ENCODE data around the gene GOSR1. TPM values are rescaled to one million over a fixed set of nuclear protein-coding genes. Genes with fewer than 3 reads are reported as not detected.

The GOSR1 gene
- total RNA-seq, 1 donor from 2014 or later = 15.0 TPM

DNA sequence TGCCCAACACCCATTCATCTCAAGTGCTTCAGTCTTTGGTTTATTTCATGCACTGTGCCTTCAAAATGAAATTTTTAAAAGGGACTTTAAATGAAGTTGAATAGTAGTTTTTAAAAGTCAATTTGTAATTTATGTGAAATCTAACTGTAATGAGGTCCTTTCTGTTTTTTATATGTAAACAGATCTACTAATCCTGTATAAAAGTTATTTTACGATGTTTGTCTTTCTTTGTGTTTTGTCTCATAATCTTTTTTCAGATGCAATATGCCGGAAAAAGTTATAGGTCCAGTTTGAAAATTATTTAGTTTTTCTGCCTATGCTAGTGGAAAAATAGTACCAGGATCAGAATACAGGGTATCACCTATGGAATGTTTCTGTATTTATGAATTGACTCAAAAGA lies 8.7 kb upstream of the GOSR1 start:
- Histone ChIP-seq H3K27me3 (no peaks in the 10 kb centered on the region), H3K4me3 (no peak overlapping the region), H3K36me3 (peaks cover 0 to 7% of the 10 kb centered on the region in 2 donors), H3K9me3 (no peaks in the 10 kb centered on the region), H3K27ac (no peak overlapping the region), H3K4me1 (no peaks in the 10 kb centered on the region)
- no peak for DNase-seq (ENCODE audit: extremely low spot score in 2 of 2)
- TF ChIP-seq POLR2A (IDR thresholded peaks at IDR 0.05) = no peak
- TF ChIP-seq, protein P1, sequence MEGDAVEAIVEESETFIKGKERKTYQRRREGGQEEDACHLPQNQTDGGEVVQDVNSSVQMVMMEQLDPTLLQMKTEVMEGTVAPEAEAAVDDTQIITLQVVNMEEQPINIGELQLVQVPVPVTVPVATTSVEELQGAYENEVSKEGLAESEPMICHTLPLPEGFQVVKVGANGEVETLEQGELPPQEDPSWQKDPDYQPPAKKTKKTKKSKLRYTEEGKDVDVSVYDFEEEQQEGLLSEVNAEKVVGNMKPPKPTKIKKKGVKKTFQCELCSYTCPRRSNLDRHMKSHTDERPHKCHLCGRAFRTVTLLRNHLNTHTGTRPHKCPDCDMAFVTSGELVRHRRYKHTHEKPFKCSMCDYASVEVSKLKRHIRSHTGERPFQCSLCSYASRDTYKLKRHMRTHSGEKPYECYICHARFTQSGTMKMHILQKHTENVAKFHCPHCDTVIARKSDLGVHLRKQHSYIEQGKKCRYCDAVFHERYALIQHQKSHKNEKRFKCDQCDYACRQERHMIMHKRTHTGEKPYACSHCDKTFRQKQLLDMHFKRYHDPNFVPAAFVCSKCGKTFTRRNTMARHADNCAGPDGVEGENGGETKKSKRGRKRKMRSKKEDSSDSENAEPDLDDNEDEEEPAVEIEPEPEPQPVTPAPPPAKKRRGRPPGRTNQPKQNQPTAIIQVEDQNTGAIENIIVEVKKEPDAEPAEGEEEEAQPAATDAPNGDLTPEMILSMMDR (IDR thresholded peaks at IDR 0.05) = no peak
- no peak for TF ChIP-seq POLR2AphosphoS5 (IDR thresholded peaks at IDR 0.05; ENCODE audit: insufficient read depth in 1 of 2, low read depth in 1 of 2)
- intact Hi-C loops (cut with DNase I) = no loop called here

DNA sequence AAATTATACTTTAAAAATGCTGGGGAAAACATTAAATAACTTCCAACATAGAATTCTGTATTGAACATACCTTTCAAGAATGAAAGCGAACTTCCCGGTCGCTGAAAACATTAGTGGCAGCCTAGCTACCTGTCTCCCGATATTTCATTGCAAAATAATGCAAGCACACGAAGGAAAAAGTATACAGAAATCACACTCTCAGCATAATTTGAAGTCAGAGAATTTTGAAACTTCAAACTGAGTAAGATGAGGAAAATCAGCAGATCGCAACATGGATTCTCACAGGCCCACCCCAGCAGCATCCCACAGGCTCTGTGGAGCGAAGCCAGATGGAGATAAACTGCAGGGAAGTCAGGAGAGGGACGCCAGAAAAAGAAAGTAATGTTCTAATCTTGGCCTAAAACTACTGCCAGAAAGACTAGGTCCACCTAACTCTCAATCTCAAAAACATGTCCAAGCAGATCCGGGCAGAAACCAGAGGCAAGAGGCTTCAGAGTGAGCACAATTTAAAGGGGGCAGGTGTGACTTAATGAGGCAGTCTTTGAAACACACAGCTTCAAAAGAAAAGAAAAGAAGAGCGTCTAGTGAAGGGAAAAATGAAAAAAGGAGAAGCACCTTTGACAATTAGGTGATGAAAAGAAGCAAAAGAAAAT lies 4.8 kb upstream of the GOSR1 start:
- no peak overlapping the region for H3K27ac ChIP-seq
- H3K9me3 ChIP-seq = no peaks in the 10 kb centered on the region
- no peak for DNase-seq (ENCODE audit: extremely low spot score in 2 of 2)
- H3K4me1 ChIP-seq = peaks cover 7% of the 10 kb centered on the region
- intact Hi-C loops (cut with DNase I) = no loop called here
- H3K4me3 ChIP-seq = peak overlapping the region in 1 of 2 donors; percentile 15
- TF ChIP-seq, protein P1 (IDR thresholded peaks at IDR 0.05) = no peak
- TF ChIP-seq POLR2AphosphoS5 (IDR thresholded peaks at IDR 0.05; ENCODE audit: insufficient read depth in 1 of 2, low read depth in 1 of 2) (no peak), POLR2A (IDR thresholded peaks at IDR 0.05) (no peak)
- no peaks in the 10 kb centered on the region for H3K36me3 ChIP-seq
- no peaks in the 10 kb centered on the region for H3K27me3 ChIP-seq

DNA sequence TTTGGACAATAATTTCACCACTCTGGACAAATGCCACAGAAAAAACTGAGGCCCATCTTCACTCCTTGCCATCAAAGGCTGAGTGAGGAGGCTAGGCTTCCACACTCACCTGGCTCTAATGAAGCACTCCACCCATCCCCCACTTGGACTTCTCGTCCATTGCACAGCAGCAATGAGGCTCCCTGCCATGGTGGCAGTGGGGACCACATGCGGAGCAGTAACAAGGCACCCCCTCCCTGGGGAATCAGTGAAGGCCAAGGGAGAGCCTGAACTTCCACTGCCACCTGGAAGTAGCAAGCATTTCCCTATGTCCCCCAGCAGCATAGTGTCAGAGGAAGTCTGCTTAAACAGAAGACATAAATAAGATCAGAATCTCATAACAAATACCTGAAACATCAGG lies 2.0 kb upstream of the GOSR1 start:
- peaks cover 20% of the 10 kb centered on the region for H3K4me1 ChIP-seq
- H3K27ac ChIP-seq = no peak overlapping the region
- H3K36me3 ChIP-seq = no peaks in the 10 kb centered on the region
- intact Hi-C loops (cut with DNase I) = no loop called here
- DNase-seq (ENCODE audit: extremely low spot score in 2 of 2) = no peak
- TF ChIP-seq, protein P1 (IDR thresholded peaks at IDR 0.05) = no peak
- TF ChIP-seq POLR2A (IDR thresholded peaks at IDR 0.05) (no peak), POLR2AphosphoS5 (IDR thresholded peaks at IDR 0.05; ENCODE audit: insufficient read depth in 1 of 2, low read depth in 1 of 2) (no peak)
- H3K4me3 ChIP-seq = no peak overlapping the region
- H3K9me3 ChIP-seq = no peaks in the 10 kb centered on the region
- H3K27me3 ChIP-seq = no peaks in the 10 kb centered on the region

DNA sequence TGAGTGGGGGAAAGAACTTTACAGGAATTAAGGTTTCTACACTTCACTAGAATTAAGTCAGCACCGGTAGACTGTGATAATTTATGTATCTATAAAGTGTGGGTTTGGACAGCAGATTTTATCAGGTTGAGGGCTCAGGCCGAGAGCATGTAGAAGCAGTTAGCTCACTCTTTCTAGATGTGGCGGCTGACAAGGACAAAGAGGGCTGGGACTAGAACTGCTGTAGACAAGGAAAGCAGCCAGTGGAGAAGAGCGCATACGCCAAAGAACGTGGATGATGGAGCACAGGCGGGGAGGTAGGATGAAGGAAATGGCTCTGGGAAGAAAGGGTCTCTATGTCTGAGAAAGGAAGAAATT lies 504 bp upstream of the GOSR1 start:
- H3K27ac ChIP-seq = peak overlapping the region; percentile 89
- no peaks in the 10 kb centered on the region for H3K27me3 ChIP-seq
- no peaks in the 10 kb centered on the region for H3K9me3 ChIP-seq
- peaks cover 0 to 11% of the 10 kb centered on the region in 2 donors for H3K36me3 ChIP-seq
- peak overlapping the region; percentile 79 to 86 for H3K4me3 ChIP-seq
- intact Hi-C loops (cut with DNase I) = no loop called here
- peaks cover 20% of the 10 kb centered on the region for H3K4me1 ChIP-seq
- no peak for TF ChIP-seq POLR2AphosphoS5 (IDR thresholded peaks at IDR 0.05; ENCODE audit: insufficient read depth in 1 of 2, low read depth in 1 of 2)
- TF ChIP-seq, protein P1 (IDR thresholded peaks at IDR 0.05) = no peak
- TF ChIP-seq POLR2A (IDR thresholded peaks at IDR 0.05) = no peak
- DNase-seq (ENCODE audit: extremely low spot score in 2 of 2) = no peak

DNA sequence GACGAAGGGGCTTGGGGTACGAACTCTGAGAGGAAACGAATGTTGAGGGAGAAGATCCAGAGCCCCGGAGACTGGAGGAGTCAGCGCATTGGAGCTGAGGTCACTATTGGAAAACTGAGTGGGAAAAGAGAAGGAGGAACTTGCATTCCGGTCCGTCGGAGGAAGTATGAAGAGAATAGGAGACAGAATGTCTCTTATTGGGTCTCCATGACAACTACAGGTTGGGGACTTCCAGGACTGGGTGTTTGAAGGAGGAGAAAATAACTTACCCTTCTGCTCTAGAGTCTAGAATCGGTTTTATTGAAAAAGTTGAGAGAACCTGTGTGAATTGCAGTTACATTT lies 537 bp downstream of the GOSR1 start:
- Histone ChIP-seq H3K4me3 (peak overlapping the region; percentile 79 to 86), H3K4me1 (peaks cover 20% of the 10 kb centered on the region), H3K9me3 (no peaks in the 10 kb centered on the region), H3K27ac (peak overlapping the region; percentile 89), H3K27me3 (no peaks in the 10 kb centered on the region), H3K36me3 (peaks cover 0 to 20% of the 10 kb centered on the region in 2 donors)
- DNase-seq (ENCODE audit: extremely low spot score in 2 of 2) = no peak
- TF ChIP-seq, protein P1 (IDR thresholded peaks at IDR 0.05) = no peak
- TF ChIP-seq POLR2A (IDR thresholded peaks at IDR 0.05) (no peak), POLR2AphosphoS5 (IDR thresholded peaks at IDR 0.05; ENCODE audit: insufficient read depth in 1 of 2, low read depth in 1 of 2) (no peak)
- intact Hi-C loops (cut with DNase I) = no loop called here

Data from vagina (tissue), 2 donors.